Superior temporal gyrus (tissue), 1 donor: ENCODE results near the gene PRRT1B.
"Not testable (repeated sequence)": the region's sequence is repeated elsewhere in the genome, so short reads cannot be mapped to it uniquely, and the experiment has no call there.

ENCODE experiments used
- DNase-seq: peaks from one replicate; pipeline ENCODE4 v3.0.0-alpha.2; 2016; ENCODE audit errors: extremely low spot score

Gene PRRT1B

GRCh38 chr9:131522257-131523085, 22.9 kb upstream of the PRRT1B start:
- no peak for DNase-seq

GRCh38 chr9:131523086-131523388, 22.3 kb upstream of the PRRT1B start:
- no peak for DNase-seq

- DNase-seq: no peak
Measured at GRCh38 chr9:131523451-131524435, 21.6 kb upstream of the PRRT1B start.

GRCh38 chr9:131524665-131525315, 20.5 kb upstream of the PRRT1B start:
- no peak for DNase-seq

DNA sequence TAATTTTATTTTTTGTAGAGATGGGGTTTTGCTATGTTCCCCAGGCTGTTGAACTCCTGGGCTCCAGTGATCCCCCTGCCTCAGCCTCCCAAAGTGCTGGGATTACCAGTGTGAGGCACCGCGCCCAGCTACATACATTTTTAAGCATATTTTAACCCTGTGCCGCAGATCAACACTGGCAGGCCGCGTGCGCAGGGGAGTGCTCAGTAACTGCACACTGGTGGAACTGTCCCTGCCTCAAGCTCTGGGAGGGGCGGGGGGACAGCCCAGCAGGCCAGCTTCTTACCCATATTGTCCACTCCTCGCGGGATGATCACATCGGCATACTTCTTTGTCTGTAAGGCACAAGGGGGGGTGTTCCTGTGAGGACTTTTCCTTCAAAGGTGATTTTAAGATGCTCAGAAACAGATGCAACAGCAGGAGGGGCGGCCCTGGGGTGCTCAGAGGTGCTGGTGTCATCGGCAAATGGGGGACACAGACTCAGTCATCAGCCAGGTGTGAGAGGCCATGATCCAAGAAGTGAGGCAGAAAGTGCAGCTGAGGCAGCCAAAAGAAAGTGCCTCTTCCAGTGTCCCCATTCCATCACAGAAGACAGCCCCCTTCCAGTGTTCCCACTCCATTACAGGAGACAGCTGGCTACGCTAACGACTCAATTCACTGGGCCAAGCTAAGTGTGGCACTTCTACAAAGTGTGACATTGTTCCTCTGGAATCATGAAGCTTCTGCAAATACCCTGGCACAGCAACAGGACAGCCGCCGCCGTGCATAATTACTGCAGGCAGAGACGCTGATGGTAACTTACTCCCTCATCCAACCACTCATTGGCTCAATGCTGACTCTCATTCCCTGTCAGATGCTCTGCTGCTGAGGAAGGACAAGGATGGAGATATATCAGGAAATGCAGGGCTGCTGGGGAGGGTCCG, 19.4 kb upstream of the PRRT1B start:
- DNase-seq: peak; percentile 85

DNA sequence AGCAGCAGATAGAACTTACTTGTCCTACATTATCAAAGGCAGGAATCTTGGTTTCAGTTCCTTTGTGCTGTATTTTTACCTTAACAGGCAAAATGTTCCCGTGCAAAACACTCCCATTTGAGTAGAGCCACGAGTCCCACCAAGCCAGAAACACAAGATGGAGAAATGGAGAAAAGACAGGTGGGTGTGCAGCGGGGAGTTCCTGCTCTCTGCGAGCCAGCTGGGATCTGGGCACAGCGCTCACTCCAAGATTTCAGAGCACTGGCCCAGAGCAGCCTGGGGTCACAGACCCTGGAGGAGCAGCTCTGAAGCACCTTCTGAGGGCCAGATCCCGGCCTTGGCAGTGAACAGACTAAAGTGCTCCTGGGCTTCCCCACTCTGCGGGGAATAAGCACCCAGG, 17.1 kb upstream of the PRRT1B start:
- no peak for DNase-seq

DNA sequence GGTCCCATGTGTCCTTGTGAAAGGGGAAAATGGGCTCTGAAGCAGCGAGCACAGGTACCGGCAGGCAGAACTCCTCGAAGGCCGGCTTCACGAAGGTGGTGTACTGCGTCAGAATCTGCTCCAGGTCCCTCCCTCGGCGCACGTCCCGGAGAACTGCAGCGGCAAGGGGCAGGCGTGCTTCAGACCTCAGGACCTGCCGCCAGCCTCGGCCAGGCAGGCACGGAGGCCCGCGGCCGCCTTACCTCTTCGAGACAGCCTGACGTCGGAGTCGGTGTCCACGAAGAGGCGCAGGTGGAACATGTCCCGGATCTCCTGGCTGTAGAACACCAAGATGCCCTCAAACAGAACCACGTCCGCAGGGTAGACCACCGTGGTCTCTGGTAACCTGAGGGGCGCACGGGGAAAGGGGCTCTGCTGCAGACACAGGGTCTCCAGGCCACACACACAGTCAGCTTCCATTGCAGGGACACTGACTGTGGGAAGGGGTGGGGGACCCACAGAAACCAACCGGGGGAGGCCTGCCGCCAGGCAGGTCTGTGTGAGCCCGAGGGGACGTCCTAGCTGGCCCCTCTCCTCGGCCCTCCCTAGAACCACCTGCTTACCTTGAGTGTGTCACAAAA, 16.3 kb upstream of the PRRT1B start:
- no peak for DNase-seq

GRCh38 chr9:131529597-131530545, 15.5 kb upstream of the PRRT1B start:
- no peak for DNase-seq

DNA sequence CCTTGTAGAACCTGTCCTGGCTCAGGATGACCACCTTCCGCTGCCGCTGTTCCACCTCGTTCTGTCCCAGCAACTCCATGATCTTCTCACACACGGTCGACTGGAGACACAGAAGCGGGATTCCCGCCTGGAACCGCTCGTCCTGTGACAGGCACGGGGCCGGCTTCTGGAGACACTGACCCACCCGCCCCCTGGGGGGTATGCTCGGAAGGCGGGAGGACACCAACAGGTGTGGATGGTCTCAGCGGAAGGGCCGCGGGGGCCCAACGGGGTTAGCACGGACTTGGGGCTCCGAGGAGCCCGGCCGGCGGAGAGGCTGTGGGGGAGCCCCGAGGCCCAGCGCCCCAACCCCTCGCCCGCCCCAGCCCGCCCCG, 14.8 kb upstream of the PRRT1B start:
- no peak for DNase-seq

DNA sequence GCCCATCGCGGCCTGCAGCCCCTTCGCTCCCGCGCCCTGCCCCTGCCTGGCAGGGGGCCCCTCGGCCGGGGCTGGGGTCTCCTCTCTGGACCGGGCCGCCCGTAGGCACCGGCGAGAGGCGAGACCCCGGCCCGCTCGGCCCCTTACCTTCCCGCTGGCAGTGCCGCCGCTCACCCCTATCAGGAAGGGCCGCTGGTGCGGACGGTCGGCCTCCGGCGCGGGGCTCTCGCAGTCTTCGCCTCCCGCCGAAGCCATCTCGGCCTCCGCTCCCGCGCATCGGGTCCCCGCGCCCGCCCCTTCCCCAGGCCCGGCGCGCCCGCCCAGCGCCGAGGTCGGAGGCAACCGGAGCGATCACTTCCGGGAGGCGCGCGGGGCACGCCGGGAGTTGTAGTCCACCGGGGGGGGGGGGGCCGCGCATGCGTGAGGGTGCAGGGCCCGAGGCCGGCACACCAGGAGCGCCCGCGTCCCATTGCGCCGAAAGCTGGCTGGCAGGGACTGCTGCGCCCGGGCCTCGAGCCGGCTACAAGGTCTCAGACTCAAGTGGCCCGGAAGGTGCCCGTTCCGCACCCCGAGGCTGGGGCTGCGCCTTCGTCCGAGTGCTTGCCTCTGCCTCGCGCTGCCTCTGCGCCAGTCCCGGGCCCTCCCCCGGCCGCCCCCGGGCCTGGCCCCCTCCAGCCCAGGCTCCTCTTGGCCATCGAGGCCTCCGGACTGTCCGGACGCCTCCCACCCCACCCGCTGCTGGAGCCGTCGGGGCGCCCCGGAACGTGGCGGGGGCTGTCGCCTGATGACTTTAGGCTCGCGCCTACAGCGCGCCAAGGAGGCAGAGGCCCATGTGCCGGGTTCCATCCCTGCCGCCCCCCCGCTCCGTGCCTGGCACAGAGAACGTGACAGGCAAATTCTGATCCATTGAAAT, 14.1 kb upstream of the PRRT1B start, which contains the start of gene UCK1:
UCK1 (minus strand) TSS at position 344 of the 913 bp plus-strand sequence; CDS start at position 255, 89 bp downstream.
- peak; percentile 82 for DNase-seq

DNA sequence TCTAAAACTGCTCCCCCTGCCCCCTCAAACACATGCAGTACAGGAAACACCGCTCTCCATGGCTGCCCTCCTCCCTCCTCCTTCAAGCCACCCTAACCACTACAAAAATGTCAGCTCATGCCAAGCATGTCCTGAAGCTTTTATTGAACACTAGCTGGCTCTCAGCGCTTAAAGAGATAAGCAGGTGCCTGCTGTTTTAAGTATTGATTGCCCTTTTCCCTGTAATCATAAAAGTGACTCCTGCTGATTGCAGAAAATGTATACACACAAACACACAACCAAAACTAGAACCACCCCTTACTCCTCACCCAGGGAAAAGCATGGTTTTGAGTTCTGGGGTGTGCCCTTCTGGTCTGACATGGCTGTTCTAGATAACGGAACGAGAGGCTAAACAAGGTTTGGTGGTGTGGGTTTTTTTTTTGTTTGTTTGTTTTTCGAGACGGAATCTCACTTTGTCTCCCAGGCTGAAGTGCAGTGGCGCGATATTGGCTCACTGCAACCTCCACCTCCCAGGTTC, 10.5 kb upstream of the PRRT1B start:
- DNase-seq: no peak

- DNase-seq: no peak
Measured at GRCh38 chr9:131537946-131538345, 7.4 kb upstream of the PRRT1B start.

DNA sequence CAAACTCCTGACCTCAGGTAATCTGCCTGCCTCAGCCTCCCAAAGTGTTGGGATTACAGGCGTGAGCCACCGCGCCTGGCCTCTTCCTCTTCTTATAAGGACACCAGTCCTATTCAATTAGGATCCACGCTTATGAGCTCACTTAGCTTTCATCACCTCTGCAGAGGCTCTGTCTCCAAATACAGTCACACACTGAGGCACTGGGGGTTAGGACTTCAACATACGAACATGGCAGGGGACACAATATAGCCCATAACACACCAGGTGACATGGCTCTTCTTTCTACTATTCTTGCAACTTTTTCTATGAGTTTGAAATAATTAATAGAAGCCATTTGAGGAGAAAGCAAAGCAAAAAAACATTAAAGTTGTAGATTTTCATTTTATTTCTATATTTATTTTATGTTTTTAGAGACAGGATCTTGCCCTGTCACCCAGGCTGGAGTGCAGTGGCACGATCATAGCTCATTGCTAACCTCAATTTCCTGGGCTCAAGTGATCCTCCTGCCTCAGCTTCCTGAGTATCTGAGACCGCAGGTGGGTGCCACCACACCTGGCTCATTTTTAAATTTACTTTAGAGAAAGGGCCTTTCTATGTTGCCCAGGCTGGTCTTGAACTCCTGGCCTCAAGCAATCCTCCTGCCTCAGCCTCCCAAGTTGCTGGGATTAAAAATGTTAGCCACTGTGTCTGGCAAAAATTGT, 6.0 kb upstream of the PRRT1B start:
- no peak for DNase-seq

DNA sequence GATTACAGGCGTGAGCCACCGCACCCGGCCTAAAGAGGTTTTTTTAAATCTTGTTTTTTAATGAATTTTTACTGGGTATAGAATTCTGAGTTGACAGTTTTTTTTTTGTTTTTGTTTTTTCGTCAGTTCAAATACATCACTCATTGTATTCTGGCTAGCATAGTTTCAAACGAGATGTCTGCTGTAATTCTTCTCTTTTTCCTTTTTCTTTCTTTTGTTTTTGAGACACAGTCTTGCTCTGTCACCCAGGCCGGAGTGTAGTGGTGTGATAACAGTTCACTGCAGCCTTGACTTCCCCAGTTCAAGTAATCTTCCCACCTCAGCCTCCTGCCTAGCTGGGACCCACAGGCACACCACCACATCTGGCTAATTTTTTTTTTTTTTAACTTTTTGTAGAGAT, 2.2 kb upstream of the PRRT1B start:
- no peak for DNase-seq

DNA sequence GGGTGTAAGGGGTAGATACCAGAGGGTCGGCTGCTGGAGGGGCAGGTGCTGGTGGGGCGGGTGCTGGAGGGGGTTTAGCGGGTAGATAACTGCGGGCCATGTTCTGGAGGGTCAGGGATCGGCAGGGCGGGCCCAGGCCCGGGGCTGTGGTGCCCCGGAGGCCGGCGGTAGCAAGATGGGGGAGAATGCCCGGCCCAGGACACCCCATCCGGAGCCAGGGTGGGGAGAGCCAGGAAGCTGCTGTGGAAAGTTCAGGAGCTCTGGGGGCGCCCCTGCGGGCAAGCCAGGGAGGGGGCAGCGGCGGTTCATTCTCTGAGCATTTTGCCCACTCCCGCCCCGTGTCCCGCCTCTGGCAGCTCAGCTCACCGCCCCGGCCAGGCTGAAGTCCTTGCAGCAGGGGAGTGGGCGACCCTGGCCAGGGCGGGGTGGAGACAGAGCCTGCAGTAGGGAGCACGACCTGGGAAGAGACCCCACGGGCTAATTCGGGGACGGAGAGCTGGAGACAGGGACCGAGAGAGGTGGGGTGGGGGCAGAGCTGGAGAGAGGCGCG, 538 bp downstream of the PRRT1B start:
- DNase-seq: no peak

- DNase-seq: no peak
Measured at GRCh38 chr9:131546336-131547084, 1.2 kb downstream of the PRRT1B start.

DNA sequence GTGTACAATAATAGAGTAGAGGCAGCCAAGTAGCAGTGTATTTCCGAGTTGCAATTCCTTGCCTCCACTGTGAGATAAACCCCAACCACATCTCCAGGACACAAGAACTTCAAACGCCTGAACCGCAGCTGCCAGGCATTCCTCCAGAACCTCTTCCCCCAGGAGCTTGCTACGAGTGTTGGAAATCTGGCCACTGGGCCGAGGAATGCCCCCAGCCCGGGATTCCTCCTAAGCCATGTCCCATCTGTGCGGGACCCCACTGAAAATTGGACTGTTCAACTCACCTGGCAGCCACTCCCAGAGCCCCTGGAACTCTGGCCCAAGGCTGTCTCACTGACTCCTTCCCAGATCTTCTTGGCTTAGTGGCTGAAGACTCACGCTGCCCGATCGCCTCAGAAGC, 3.9 kb downstream of the PRRT1B start:
- not testable (repeated sequence) for DNase-seq
